ENCODE data around the gene LENG1.

DNA sequence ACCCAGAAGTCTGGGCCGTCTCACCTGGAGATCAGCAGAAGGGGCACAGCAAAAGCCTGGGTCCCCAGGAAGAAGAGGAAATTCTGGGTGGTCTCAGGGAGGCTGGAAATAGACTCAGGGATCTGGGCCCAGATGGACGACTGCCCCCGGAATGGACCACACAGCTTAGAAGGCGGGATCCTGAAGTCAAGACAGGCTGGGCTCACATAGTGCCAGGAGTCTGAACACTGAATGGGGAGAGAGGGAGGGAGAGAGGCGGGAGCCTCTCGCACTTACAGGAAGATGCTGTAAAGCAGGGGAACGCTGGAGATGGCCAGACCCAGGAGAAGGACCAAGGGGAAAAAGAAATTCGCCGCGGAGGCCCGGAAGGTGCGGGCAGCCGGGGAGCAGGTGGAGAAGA lies 1.3 kb upstream of the LENG1 start:
- TF ChIP-seq, protein P1, sequence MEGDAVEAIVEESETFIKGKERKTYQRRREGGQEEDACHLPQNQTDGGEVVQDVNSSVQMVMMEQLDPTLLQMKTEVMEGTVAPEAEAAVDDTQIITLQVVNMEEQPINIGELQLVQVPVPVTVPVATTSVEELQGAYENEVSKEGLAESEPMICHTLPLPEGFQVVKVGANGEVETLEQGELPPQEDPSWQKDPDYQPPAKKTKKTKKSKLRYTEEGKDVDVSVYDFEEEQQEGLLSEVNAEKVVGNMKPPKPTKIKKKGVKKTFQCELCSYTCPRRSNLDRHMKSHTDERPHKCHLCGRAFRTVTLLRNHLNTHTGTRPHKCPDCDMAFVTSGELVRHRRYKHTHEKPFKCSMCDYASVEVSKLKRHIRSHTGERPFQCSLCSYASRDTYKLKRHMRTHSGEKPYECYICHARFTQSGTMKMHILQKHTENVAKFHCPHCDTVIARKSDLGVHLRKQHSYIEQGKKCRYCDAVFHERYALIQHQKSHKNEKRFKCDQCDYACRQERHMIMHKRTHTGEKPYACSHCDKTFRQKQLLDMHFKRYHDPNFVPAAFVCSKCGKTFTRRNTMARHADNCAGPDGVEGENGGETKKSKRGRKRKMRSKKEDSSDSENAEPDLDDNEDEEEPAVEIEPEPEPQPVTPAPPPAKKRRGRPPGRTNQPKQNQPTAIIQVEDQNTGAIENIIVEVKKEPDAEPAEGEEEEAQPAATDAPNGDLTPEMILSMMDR (IDR thresholded peaks at IDR 0.05; ENCODE audit: poor library complexity), result no peak
- TF ChIP-seq EZH2 (IDR thresholded peaks at IDR 0.05; ENCODE audit: borderline replicate concordance), result no peak
- no peak for TF ChIP-seq EZH2phosphoT487 (IDR thresholded peaks at IDR 0.05; ENCODE audit: low read depth, severe bottlenecking, unreplicated experiment)

All from hepatocyte (in vitro differentiated cells).